ENCODE results near the gene PTPN6.

Gene PTPN6

DNA sequence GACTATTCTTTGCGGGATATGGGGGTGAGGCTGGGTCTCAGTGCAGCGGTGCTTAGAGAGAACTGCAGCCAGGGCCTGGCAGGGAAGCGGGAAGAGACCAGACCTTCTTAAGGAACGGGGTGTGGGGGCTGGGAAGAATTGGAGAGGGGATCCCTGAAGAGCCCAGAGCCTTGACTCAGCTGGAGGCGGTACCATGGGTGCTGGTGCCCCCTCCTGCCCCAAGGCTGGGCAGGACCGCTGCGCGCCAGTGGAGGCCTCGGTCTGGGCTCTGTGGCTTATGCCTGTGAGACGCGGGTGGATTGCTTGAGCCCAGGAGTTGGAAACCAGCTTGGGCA is 8.9 kb upstream of the PTPN6 start:
- DNase-seq = no peak

DNA sequence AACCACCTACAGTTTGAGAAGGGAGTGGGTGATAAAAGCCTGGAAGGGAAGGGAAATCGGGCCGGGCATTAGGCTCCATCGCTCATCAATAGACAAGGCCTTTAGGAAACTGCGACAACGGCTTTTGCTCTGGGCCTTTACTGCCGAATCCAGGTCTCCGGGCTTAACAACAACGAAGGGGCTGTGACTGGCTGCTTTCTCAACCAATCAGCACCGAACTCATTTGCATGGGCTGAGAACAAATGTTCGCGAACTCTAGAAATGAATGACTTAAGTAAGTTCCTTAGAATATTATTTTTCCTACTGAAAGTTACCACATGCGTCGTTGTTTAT is 7.8 kb upstream of the PTPN6 start:
- DNase-seq = peak; percentile 64 to 65

DNA sequence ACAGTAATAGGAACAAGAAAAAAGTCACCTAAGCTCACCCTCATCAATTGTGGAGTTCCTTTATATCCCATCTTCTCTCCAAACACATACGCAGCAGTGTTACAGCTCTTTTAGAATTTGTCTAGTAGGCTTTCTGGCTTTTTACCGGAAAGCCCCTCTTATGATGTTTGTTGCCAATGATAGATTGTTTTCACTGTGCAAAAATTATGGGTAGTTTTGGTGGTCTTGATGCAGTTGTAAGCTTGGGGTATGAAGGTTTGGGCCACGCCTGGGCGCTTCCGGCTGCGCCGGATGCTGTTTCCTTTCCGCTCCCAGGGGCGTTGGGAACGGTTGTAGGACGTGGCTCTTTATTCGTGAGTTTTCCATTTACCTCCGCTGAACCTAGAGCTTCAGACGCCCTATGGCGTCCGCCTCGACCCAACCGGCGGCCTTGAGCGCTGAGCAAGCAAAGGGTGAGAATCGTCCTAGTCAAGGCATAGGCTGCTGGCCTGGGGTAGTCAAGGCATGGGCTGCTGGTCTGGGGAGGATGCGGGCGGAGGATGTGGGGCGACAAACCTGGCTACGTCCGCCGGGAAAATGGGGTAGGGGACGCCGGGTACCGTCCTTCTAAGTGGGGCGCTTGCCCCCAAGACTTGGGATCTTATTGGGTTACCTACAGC is 7.3 kb upstream of the PTPN6 start, which contains the start of the genes C12orf57 and RNU7-1:
Gene C12orf57, plus strand, starts transcription at position 301 of the 659 bp plus-strand sequence. Its CDS starts 100 bp downstream, at position 401.
Gene RNU7-1, plus strand, starts transcription at position 95 of the 659 bp plus-strand sequence.
- peak; percentile 74 to 76 for DNase-seq

DNA sequence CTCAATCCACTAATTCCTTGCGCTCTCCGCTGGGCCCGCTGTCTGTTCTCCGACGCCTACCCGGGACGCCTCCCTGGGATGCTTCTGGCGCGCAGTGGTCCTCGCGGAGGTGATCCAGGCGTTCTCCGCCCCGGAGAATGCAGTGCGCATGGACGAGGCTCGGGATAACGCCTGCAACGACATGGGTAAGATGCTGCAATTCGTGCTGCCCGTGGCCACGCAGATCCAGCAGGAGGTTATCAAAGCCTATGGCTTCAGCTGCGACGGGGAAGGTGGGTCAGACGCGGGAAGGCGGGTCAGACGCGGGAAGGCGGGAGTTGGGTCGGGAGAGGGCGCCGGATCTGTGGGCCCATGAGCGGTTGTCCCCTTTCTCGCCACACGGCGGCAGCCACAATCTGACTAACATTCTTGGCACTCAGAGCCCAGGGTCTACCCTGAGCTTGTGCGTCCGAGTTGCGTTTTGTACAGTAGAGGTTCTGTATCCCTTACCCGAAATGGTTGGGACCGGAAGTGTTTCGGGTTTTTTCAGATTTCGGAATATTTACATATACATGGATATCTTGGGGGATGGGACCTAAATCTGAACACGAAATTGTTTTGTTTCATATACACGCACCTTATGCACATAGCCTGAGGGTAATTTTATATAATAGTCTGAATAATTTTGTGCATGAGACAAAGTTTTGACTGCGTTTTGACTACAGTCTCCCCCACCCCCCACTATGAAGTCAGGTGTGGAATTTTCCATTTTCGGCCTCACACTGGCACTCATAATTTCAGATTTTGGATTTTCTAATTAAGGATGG is 6.6 kb upstream of the PTPN6 start:
- peak; percentile 80 to 84 for DNase-seq

DNA sequence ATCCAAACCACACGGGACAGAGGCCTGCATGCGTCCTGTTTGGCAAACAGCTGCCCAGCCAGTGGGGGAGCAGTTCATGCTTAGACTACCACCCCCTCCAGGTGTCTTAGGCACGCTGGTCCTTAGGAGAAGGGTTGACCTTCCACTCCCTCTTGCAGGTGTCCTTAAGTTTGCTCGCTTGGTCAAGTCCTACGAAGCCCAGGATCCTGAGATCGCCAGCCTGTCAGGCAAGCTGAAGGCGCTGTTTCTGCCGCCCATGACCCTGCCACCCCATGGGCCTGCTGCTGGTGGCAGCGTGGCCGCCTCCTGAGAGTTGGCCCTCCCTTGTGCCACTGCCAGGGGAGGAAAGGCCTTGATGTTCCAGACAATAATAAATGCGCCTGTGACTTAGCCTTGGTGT is 5.5 kb upstream of the PTPN6 start:
- no peak for DNase-seq

DNA sequence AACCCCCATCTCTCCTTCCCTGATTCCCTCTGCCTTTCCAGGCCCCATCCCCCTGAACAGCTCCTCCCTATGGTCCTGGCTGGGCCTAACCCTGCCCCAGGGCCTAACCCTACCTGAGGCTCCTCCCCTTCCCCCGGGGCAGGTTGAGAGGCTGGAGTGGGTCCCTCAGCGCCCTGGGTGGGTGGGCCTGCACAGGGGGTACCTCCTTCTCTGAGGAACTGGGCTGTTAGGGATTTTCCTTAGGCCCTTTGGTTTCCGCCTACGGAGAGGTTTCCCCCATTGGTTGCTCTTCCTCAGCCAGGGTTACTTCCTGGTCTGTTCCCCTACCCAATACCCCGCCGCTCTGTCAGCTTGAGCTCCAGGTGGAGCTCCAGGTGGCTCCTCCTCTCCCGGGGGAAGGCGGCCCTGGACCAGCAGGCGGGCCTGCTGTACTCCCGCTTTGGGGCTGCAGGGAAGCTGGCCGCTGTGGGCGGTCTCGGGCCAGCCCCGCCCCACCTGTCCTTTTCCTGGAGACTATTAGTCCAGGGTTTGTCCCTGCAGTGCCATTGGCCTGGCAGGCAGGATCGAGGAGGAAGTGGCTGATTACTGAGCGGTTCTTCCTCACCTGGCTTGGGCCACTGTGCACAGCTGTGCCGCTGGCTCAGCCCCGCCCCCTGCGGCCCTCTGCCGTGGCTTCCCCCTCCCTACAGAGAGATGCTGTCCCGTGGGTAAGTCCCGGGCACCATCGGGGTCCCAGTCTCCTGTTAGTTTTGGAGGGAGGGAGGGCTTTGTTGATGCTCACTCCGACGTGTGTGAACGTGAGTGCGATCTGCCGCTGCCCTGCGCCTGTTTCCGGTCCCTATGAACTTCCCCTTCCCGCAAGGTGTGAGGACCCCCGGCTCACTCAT is 4.9 kb upstream of the PTPN6 start:
- peak in 1 of 2 donors; percentile 53 for DNase-seq

DNA sequence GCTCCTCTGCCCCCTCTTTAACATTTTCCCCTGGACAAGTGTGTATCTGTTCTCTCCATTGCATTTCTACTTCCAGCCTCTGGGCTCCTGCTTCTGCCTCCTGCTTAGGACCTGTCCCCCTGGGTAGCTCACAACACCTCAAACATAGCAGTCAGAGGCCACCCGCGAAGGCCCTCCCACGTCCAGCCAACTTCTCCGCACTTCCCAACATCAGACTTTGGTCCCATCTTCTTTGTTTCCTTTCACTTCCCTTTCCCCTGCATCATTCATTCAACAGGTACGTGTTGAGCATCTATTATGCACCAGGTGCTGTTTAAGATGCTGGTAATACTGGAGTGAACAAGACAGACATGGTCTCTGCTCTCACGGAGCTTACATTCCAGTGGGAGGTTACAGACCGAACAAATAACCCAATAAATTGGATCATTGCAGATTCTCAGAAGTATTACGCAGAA is 4.2 kb upstream of the PTPN6 start:
- DNase-seq = no peak

DNA sequence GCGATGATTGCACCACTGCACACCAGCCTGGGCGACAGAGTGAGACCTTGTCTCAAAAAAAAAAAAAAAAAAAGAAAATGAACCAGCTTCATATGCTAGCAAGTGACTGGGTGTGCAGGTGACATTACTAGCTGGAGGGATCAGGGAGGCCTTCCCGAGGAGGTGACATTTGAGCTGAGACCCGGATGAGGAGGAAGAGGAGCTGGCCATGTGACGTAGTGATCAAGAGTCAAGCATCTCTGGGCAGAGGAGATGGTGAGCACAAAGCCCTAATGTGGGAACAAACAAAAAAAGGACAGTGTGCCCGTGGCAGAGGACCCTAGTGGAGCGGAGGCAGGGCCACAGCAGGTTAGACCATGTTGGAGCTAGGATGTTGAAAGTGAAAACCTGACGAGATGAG is 3.5 kb upstream of the PTPN6 start:
- DNase-seq = no peak

DNA sequence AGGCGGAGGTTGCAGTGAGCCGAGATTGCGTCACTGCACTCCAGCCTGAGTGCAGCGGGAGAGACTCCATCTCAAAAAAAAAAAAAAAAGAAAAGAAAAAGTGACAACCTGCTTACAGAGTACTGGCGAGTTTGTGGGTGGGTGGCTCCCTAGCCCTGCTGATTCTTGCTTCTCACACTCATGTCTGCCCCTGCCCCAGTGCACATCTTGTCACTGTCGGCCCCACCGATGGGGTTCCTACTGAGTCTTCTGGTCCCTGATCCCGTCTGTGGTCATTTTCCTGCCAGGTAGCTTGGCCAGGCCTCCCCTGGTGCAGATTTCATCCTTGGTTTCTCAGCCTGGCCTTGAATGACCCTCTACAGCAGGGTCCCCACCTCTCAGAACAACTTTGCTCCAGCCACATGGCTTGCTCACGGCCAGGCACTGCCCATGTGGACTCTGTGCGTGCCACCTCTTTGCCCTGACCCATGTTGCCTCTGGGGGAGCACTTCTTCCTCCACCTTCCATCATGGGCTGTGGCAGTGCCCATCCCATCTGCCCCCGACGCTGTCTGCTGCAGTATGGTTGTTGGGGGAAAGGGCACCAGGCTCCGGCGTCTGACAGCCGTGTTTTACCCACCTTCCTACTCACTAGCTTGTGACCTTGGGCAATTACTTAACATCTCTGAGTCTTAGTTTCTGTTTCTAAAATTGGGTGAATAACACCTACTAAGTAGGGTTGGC is 2.1 kb upstream of the PTPN6 start:
- DNase-seq = no peak

DNA sequence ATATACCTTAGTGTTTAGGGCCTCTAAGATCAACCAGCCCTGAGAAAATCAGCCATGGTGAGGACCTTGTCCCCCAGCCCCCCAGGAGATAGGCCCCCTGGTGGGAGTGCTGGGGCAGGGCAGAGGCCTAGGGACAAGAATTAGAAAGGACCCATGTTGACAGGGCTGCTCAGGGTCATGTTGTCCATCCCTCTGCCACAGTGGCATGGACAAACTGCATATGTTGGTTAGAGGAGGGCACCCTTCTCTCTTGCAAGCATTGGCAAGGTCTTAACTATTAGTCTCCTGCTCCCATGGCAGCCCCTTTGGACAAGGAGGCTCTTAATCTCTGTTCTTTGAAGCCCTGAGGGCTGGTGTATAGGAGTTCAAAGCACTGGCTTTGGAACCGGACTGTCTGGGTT is 755 bp upstream of the PTPN6 start:
- DNase-seq = no peak

DNA sequence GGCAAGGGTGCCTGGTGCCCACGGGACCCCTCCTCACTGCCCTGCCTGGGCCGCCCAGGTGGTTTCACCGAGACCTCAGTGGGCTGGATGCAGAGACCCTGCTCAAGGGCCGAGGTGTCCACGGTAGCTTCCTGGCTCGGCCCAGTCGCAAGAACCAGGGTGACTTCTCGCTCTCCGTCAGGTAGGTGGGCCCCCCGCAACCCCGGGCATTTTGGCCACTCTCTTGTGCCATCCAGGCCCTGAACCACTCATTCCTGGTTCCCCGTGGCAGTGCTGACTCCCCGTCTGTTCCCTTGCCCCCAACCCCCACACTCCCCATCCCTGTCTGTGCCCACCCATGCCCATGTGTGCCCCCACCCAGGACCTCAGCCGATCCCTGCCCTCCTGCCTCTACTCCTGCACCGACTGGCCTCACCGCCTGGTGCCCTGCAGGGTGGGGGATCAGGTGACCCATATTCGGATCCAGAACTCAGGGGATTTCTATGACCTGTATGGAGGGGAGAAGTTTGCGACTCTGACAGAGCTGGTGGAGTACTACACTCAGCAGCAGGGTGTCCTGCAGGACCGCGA is 480 bp downstream of the PTPN6 start:
- no peak for DNase-seq

DNA sequence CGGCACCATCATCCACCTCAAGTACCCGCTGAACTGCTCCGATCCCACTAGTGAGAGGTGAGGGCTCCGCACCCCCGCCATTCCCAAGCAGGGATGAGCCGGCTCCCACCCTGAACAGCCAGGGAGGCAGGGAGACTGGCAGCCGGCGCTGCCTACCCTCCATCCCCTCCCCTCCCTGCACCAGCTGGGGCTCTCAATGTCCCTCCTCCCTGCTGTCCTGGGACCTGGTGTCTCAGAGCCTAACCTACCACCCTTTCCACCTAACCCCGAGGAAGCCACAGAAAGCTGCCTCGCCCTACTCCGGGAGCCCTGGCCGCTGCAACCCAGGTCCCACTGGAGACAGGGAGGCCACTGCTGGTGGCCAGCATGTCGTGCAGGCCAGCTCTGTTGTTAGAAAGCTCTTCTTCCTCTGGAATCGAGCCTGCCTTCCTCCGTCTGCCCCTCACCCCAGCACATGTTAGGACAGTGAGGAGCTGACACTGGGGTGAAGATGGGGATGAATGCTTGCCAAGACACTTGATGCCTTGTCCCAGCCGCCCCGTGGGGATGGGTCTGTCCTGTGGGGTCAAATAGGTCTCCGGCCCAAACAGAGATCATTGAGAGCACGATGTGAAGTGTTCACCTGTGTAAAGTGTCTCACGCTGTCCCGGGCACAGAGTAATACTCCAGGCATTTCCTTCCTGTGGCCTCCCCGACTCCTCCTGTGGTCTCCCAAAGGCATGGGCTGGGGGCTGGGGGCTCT is 1.1 kb downstream of the PTPN6 start:
- no peak for DNase-seq

DNA sequence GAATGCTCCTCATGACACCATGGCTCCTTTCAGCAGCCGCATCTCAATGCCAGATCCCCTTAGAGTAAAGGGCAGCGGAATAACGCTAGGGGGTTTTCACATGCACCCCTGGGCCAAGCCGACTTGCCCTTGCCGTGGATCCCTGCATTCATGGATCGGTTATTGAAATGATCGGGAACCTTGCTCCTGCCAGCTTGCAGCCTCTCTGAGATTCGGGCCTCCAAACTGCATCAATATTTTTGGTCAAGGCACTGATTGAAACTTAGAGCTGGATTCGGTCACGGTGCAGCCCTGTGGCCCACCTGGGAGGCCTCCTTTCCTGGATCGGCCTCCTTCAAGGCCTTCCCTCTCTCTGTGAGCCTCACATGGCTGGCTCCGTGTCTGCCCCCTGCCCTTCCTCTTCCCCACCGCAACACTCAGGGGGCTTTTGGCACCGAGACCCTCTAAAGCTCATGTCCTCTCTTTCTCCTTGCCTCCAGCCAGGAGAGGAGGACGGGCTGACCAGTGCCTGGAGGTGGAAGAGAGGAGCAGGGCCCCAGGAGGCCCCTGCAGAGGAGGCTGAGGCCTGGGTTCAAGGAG is 1.8 kb downstream of the PTPN6 start:
- no peak for DNase-seq

DNA sequence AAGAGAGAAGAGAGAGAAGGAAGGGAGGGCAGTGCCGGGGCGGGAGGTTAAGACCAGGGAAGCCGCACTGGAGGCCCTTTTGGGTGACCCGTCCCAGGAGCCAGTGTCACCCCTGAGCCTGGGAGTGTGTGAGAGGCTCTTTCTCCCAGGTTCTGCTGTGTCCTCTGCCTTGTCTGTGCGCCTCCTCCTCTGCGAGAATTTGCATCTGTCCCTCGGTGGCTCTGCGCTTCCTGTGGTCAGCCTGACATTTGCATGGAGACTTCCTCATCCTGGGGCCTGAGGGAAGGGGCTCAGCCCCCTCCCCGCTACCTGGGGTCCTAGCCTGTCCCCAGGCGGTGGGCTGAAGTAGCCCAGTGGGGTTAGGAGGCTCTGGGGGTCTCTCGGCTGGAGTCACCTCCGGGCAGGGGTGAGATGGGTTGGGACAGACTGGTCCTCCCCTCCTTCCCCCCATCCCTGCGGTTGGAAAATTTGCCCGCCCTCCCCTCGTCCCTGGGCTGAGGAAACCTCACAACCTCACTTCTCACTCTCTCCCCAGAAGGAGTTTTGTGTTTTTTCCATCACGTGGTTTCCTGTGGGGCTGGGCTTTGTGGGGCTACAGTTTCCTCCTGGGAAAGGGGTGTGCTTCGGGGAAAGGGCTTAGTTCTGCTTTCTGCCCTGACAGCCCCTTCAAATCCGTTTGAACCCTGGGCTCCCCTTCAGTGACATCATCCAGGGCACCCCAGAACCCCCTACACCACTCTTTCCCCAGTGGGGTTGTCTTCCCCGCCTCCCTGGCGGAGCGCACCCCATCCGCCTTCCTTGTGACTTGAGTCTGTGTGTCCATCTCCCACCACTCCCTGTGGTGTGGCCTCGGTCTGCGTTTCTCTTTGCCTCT is 2.5 kb downstream of the PTPN6 start:
- DNase-seq = peak; percentile 64 to 71

DNA sequence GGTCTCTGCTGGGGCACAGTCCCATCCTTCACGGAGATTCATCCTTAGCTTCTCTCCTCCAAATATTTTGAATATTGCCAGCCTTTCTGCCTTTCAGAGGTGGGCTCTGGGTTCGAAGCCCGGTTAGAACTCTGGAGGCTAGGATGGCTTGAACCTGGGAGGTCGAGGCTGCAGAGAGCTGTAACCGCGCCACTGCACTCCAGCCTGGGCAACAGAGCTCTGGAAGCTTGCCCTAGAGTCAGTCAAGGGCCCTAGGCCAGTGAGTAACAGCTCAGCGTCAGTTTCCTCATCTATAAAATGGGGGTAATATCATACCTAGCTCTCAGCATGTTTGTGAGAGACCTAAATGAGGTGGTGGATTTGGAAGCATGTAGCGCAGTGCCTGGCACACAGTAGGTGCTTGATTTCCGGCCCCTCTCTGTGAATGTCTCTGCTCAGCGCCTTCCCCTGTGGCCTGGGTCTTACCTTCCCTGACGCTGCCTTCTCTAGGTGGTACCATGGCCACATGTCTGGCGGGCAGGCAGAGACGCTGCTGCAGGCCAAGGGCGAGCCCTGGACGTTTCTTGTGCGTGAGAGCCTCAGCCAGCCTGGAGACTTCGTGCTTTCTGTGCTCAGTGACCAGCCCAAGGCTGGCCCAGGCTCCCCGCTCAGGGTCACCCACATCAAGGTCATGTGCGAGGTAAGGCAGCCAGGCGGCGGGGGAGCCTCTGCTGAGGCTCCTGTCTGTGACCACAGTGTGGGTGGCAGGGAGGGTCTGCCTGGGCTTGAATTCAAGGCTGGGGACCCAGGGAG is 3.4 kb downstream of the PTPN6 start:
- DNase-seq = no peak

DNA sequence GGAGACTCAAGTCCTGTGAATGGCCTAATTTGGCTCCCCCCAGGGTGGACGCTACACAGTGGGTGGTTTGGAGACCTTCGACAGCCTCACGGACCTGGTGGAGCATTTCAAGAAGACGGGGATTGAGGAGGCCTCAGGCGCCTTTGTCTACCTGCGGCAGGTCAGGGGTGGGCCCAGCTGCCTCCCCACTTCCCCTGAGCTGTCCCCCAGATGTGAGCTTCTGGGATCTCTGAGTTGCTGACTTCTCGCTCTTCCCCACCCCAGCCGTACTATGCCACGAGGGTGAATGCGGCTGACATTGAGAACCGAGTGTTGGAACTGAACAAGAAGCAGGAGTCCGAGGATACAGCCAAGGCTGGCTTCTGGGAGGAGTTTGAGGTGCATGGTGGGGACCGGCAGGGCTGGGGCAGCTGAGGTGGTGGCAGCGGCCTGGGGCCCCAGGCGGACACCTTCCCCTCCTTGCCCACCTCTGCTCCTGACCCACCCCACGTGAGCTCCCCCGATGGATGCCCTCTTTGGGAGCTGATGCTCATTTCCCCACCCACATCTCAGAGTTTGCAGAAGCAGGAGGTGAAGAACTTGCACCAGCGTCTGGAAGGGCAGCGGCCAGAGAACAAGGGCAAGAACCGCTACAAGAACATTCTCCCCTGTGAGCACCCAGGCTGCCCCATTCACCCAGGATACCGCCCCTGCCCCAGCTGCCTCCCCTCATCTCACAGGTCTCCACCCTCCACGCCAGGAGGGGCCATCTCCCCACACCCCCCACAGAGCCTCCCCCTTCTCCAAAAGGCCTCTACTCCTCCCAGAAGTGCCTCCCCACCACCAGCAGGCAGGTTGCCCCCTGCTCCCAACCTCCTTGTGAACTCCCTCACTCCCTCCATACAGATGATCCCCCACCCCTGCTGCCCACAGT is 4.2 kb downstream of the PTPN6 start:
- no peak for DNase-seq

DNA sequence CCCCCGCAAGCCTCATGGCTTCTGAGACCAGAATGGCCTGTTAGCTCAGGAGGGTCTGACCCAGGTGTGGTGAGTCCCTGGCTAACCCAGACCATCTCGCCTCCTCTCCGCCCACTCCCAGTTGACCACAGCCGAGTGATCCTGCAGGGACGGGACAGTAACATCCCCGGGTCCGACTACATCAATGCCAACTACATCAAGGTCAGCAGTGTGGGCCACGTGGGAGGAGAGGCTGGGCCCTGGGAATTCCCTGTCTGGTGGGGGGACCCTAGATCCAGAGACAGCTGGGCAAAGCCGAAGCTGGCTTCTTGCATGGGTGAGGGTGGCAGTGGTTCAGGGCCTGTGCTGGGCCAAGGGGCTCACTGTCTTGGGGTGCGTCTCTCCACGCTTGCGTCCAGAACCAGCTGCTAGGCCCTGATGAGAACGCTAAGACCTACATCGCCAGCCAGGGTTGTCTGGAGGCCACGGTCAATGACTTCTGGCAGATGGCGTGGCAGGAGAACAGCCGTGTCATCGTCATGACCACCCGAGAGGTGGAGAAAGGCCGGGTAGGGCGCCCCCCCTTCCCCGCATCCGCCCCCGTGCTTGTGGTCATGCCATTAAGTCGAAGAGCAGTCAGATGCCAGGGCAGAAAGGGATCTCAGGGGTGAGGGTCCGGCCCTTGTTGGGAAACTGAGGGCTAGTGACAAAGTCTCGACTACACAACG is 5.0 kb downstream of the PTPN6 start:
- DNase-seq = no peak

All from stimulated activated CD4-positive, alpha-beta T cell treated with anti-CD3 and anti-CD28 coated beads, Interleukin-2, amount 100 ng/mL, for 48 hours (primary cell).